NCI-H1436 treated with DMSO at 0.1 percent for 48 hours (cell line): ENCODE results near the gene CLDN22.

Experiments used
- DNase-seq: peaks from one replicate; lab custom pipeline; 2025; lab: John Stamatoyannopoulos, UW

Gene CLDN22

DNA sequence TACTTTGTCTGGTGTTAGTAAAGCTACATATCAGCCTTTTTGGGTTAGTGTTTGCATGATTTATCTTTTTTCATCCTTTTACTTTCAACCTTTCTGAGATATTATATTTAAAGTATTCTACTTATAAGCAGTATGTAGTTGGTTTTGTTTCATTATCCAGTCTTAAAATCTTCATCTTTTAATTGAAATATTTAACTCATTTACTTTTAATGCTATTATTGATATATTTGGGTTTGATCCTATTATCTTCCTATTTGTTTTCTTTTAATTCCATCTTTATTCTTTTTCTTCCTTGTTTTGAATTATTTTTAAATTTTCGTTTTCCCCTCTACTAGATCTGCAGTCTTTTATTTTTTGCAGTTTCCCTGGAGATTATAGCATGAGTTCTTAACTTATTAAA, 44.0 kb downstream of the CLDN22 start:
- no peak for DNase-seq

DNA sequence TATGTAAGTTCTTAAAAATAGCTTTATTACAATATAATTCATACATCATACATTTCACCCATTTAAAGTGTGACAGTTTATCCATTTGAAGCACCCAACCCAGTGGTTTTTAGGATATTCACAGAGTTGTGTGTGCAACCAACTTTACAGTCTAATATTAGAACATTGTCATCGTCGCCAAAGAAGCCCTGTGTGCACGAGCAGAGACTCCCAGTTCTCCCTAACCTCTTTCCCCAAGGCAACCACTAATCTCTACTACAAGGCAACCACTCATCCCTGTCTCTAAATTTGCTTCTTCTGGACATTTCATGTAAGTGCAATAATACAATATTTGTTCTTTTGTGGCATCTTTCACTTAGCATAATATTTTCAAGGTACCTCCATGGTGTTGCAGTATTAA, 47.7 kb downstream of the CLDN22 start:
- DNase-seq = no peak

DNA sequence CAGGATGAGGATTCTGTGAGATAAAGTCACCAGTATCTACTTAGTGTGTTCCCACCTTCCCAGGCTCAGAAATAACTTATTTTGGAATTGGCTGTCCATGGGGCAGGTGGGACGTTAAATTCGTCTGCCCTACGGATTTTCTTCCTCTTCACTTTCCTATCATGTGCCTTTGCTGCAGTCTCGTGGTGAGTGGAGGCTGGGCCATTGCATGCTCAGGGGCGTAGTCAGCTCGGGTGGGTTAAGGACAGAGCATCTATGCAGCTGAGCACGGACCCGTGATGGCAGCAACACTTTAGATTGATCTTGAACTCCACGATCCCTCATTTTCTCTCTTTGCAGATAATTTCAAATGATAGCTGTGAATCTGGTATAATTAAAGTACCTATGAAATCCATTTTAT, 51.5 kb downstream of the CLDN22 start:
- no peak for DNase-seq
